ENCODE measurements around the gene GP1BB. TPM values are rescaled to one million over a fixed set of nuclear protein-coding genes. Genes with fewer than 3 reads are reported as not detected.

GP1BB gene
- polyA plus RNA-seq, 1 of the 3 experiments (the other 2 are of a cell fraction) = 1.5 TPM

DNA sequence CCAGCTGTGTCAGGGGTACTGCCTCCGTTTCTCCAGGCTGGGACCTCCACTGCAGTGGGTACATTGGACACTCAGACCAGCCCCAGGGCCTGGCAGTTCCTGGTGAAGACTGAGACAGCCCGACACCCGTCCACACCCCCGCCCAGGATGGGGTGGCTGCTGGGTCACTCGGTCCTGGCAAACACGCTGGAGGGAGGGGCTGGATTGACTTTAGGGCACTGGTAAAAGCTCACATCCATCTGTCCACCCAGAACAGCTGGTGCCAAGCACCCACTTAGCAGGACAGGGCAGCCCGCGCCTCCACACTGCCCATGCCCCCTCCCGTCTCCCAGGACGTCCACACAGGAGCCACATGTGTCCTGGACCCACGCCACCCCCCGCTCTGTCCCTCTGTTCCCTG lies 26.5 kb downstream of the GP1BB start:
- Histone ChIP-seq H3K4me2 (no peak overlapping the region), H2AFZ (ENCODE audit: low read depth) (no peak overlapping the region), H3K36me3 (replicated peaks in 1 of 2; ENCODE audit: control insufficient read depth in 1 of 2, insufficient read depth in 2 of 2, low read length in 1 of 2) (no peaks in the 10 kb centered on the region), H4K20me1 (ENCODE audit: insufficient read depth) (no peaks in the 10 kb centered on the region), H3K27me3 (ENCODE audit: insufficient read depth) (peaks cover 14% of the 10 kb centered on the region), H3F3A (replicated peaks; ENCODE audit: insufficient read depth) (no peaks in the 10 kb centered on the region), H3K9me3 (no peaks in the 10 kb centered on the region), H3K79me2 (ENCODE audit: insufficient read depth) (no peaks in the 10 kb centered on the region), H3K4me3 (ENCODE audit: low read depth in 2 of 2, low read length in 1 of 2) (no peak overlapping the region), H3K9me2 (no peaks in the 10 kb centered on the region), H3K9ac (no peak overlapping the region), H3K27ac (ENCODE audit: low read depth in 2 of 2, low read length in 1 of 2) (no peak overlapping the region), H3K4me1 (ENCODE audit: control insufficient read depth in 1 of 2, insufficient read depth in 2 of 2, low read depth in 1 of 2, low read length in 1 of 2) (peaks cover 0 to 15% of the 10 kb centered on the region in 2 experiments; a peak in 1 of 4 replicates)
- TF ChIP-seq EZH2phosphoT487 (IDR thresholded peaks at IDR 0.05; ENCODE audit: borderline replicate concordance, low read depth) (no peak), FOSL2 (IDR thresholded peaks at IDR 0.05; ENCODE audit: borderline replicate concordance, low read depth) (no peak), IRF3 (IDR thresholded peaks at IDR 0.05; ENCODE audit: low read depth, low read length) (no peak), RCOR1 (IDR thresholded peaks at IDR 0.05; ENCODE audit: low read length) (no peak), SMC3 (IDR thresholded peaks at IDR 0.05; ENCODE audit: low read depth, low read length) (no peak), RXRA (IDR thresholded peaks at IDR 0.05; ENCODE audit: borderline replicate concordance, low read depth) (no peak), GABPA (IDR thresholded peaks at IDR 0.05; ENCODE audit: low read depth) (no peak), FOXJ3 (CRISPR knock-in tag; IDR thresholded peaks at IDR 0.05) (no peak), GATA2 (CRISPR knock-in tag; IDR thresholded peaks at IDR 0.05) (no peak), TEAD4 (IDR thresholded peaks at IDR 0.05; ENCODE audit: borderline replicate concordance, insufficient read depth) (no peak), NFIC (IDR thresholded peaks at IDR 0.05; ENCODE audit: borderline replicate concordance) (no peak), MXI1 (IDR thresholded peaks at IDR 0.05; ENCODE audit: low read depth, low read length) (no peak), POLR2AphosphoS5 (IDR thresholded peaks at IDR 0.05; ENCODE audit: low read depth, low read length) (no peak), SIN3A (IDR thresholded peaks at IDR 0.05; ENCODE audit: borderline replicate concordance, low read depth, low read length) (no peak)
- TF ChIP-seq, protein P1, sequence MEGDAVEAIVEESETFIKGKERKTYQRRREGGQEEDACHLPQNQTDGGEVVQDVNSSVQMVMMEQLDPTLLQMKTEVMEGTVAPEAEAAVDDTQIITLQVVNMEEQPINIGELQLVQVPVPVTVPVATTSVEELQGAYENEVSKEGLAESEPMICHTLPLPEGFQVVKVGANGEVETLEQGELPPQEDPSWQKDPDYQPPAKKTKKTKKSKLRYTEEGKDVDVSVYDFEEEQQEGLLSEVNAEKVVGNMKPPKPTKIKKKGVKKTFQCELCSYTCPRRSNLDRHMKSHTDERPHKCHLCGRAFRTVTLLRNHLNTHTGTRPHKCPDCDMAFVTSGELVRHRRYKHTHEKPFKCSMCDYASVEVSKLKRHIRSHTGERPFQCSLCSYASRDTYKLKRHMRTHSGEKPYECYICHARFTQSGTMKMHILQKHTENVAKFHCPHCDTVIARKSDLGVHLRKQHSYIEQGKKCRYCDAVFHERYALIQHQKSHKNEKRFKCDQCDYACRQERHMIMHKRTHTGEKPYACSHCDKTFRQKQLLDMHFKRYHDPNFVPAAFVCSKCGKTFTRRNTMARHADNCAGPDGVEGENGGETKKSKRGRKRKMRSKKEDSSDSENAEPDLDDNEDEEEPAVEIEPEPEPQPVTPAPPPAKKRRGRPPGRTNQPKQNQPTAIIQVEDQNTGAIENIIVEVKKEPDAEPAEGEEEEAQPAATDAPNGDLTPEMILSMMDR (IDR thresholded peaks at IDR 0.05) = no peak
- TF ChIP-seq, protein P2, sequence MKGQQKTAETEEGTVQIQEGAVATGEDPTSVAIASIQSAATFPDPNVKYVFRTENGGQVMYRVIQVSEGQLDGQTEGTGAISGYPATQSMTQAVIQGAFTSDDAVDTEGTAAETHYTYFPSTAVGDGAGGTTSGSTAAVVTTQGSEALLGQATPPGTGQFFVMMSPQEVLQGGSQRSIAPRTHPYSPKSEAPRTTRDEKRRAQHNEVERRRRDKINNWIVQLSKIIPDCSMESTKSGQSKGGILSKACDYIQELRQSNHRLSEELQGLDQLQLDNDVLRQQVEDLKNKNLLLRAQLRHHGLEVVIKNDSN (IDR thresholded peaks at IDR 0.05; ENCODE audit: borderline replicate concordance, low read depth) = no peak
- DNase-seq = no peak
- 65% methylated on average over 2 of the region's 12 CpGs for WGBS (ENCODE audit: low lambda C conversion rate)
- ChIA-PET CTCF (interaction anchor here (0.6 to 1.0 kb wide), 3 partner anchors 19 to 162 kb away, joined by 3 to 6 read pairs (median 3); no protein-coding TSS in a partner anchor), POLR2A (no interaction called here)

Data from SK-N-SH (cell line).